Measurements from ENCODE around the gene AMZ1. TPM values are rescaled to one million over a fixed set of nuclear protein-coding genes. Genes with fewer than 3 reads are reported as not detected.

Gene AMZ1
- total RNA-seq, 2 donors from 2014 or later, result 0.66 to 1.6 TPM

DNA sequence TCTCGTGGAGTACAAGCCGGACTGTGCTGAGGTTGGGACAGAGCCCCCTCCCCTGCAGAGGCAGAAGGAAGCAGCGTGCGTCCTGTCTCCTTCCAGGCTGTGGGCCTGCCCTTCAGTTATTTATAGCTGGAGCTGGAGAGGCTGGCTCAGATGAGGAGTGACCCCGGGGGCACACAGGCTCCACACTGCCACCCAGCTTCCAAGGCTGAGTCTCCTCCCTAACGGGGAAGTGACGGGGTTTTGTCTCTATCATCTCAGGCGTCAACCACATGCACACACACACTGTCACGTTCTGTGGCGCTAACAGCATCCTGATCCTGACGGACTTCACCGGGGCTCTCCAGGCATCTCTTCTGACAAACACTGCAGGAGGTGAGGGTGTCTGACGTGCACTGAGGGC lies 25.4 kb downstream of the AMZ1 start:
- no peaks in the 10 kb centered on the region for H3K9me3 ChIP-seq (ENCODE audit: control insufficient read depth, low read length)
- peak; percentile 59 for DNase-seq
- Mint-ChIP-seq H3K36me3 (ENCODE audit: low read depth) (peaks cover 34% of the 10 kb centered on the region), H3K4me1 (peaks cover 2% of the 10 kb centered on the region), H3K9me3 (no peaks in the 10 kb centered on the region), H3K27ac (no peak overlapping the region), H3K4me3 (no peak overlapping the region), H3K27me3 (ENCODE audit: insufficient read depth) (no peaks in the 10 kb centered on the region)
- H3K4me1 ChIP-seq (ENCODE audit: control insufficient read depth, insufficient read depth, low read length), result no peaks in the 10 kb centered on the region
- TF ChIP-seq, protein P1, sequence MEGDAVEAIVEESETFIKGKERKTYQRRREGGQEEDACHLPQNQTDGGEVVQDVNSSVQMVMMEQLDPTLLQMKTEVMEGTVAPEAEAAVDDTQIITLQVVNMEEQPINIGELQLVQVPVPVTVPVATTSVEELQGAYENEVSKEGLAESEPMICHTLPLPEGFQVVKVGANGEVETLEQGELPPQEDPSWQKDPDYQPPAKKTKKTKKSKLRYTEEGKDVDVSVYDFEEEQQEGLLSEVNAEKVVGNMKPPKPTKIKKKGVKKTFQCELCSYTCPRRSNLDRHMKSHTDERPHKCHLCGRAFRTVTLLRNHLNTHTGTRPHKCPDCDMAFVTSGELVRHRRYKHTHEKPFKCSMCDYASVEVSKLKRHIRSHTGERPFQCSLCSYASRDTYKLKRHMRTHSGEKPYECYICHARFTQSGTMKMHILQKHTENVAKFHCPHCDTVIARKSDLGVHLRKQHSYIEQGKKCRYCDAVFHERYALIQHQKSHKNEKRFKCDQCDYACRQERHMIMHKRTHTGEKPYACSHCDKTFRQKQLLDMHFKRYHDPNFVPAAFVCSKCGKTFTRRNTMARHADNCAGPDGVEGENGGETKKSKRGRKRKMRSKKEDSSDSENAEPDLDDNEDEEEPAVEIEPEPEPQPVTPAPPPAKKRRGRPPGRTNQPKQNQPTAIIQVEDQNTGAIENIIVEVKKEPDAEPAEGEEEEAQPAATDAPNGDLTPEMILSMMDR (conservative IDR thresholded peaks at IDR 0.05), result peak; percentile 20
- H3K27me3 ChIP-seq (ENCODE audit: control insufficient read depth, insufficient read depth, low read length, poor library complexity, severe bottlenecking), result no peaks in the 10 kb centered on the region
- peaks cover 6% of the 10 kb centered on the region for H3K36me3 ChIP-seq (ENCODE audit: control insufficient read depth, insufficient read depth, low read length)
- H3K9ac ChIP-seq (ENCODE audit: extremely low read depth, low read length, poor library complexity, severe bottlenecking), result no peak overlapping the region
- H3K4me3 ChIP-seq (ENCODE audit: low read length), result no peak overlapping the region
- WGBS, 2 experiments (ENCODE audit: insufficient coverage in 1 of 2, insufficient read length in 1 of 2), result 78 to 93% methylated on average over 7 to 13 of the region's 13 CpGs
- peak overlapping the region; percentile 53 for H3K27ac ChIP-seq (ENCODE audit: low read depth, low read length)

DNA sequence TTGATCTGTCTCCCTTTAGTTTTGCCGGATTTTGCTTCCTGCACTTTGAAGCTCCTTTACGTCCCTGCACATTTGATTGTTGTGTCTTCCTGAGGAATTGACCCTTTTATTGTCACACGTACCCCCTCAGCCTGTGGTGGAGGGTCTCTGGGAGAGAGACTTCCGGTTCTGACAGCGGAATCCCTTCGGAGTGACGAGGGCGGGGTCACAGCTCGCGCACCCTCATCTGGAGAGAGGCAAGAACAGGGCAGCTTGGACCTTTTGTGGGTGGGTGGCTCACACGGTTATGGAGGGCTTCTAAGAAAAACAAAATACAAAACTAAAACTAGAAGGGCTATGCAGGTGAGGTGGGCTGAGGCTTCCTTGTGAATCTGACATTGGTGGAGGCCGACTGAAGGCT lies 26.0 kb downstream of the AMZ1 start:
- Histone ChIP-seq H3K27me3 (ENCODE audit: control insufficient read depth, insufficient read depth, low read length, poor library complexity, severe bottlenecking) (no peaks in the 10 kb centered on the region), H3K9me3 (ENCODE audit: control insufficient read depth, low read length) (no peaks in the 10 kb centered on the region), H3K27ac (ENCODE audit: low read depth, low read length) (peak overlapping the region; percentile 32), H3K4me3 (ENCODE audit: low read length) (no peak overlapping the region), H3K9ac (ENCODE audit: extremely low read depth, low read length, poor library complexity, severe bottlenecking) (no peak overlapping the region), H3K4me1 (ENCODE audit: control insufficient read depth, insufficient read depth, low read length) (no peaks in the 10 kb centered on the region), H3K36me3 (ENCODE audit: control insufficient read depth, insufficient read depth, low read length) (peaks cover 9% of the 10 kb centered on the region)
- TF ChIP-seq, protein P1 (conservative IDR thresholded peaks at IDR 0.05), result no peak
- H3K27ac Mint-ChIP-seq, result no peak overlapping the region
- peaks cover 2% of the 10 kb centered on the region for H3K4me1 Mint-ChIP-seq
- peaks cover 40% of the 10 kb centered on the region for H3K36me3 Mint-ChIP-seq (ENCODE audit: low read depth)
- H3K27me3 Mint-ChIP-seq (ENCODE audit: insufficient read depth), result no peaks in the 10 kb centered on the region
- 94 to 96% methylated on average over 5 to 11 of the region's 12 CpGs for WGBS, 2 experiments (ENCODE audit: insufficient coverage in 1 of 2, insufficient read length in 1 of 2)
- H3K9me3 Mint-ChIP-seq, result no peaks in the 10 kb centered on the region
- peak; percentile 37 for DNase-seq
- no peak overlapping the region for H3K4me3 Mint-ChIP-seq

DNA sequence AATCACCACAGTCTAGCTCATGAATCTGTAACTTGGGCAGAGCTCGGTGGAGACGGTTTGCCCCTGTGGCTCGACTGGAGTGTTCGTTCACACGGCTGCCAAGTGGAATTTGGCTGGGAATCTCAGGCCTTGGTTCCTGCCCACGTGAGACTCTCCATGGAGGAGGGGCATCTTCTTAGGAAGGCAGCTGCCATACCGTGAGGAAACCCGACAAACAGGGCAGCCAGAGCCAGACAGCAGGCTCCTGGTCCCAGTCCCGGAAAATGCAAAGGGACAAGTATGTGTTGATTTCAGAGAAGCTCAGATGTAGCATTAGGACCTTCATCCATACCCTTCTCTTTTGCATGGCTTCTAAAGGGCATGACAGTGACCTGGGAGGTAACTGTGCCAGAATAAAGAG lies 26.6 kb downstream of the AMZ1 start:
- no peaks in the 10 kb centered on the region for H3K4me1 Mint-ChIP-seq
- H3K9ac ChIP-seq (ENCODE audit: extremely low read depth, low read length, poor library complexity, severe bottlenecking), result no peak overlapping the region
- TF ChIP-seq, protein P1 (conservative IDR thresholded peaks at IDR 0.05), result no peak

More for the DNA sequence above, 26.6 kb downstream of the AMZ1 start:
- 92 to 96% methylated on average over 7 to 9 of the region's 9 CpGs for WGBS, 2 experiments (ENCODE audit: insufficient coverage in 1 of 2, insufficient read length in 1 of 2)
- DNase-seq, result peak; percentile 43
- no peak overlapping the region for H3K4me3 ChIP-seq (ENCODE audit: low read length)
- peaks cover 9% of the 10 kb centered on the region for H3K36me3 ChIP-seq (ENCODE audit: control insufficient read depth, insufficient read depth, low read length)
- Mint-ChIP-seq H3K36me3 (ENCODE audit: low read depth) (peaks cover 43% of the 10 kb centered on the region), H3K27ac (no peak overlapping the region), H3K27me3 (ENCODE audit: insufficient read depth) (no peaks in the 10 kb centered on the region), H3K9me3 (no peaks in the 10 kb centered on the region), H3K4me3 (no peak overlapping the region)
- H3K4me1 ChIP-seq (ENCODE audit: control insufficient read depth, insufficient read depth, low read length), result no peaks in the 10 kb centered on the region
- H3K9me3 ChIP-seq (ENCODE audit: control insufficient read depth, low read length), result no peaks in the 10 kb centered on the region
- no peak overlapping the region for H3K27ac ChIP-seq (ENCODE audit: low read depth, low read length)
- H3K27me3 ChIP-seq (ENCODE audit: control insufficient read depth, insufficient read depth, low read length, poor library complexity, severe bottlenecking), result no peaks in the 10 kb centered on the region

Data from endodermal cell (in vitro differentiated cells).